GM12874 (cell line): Measurements from ENCODE around the gene JMJD6.

Experiments used
- CTCF ChIP-seq: IDR thresholded peaks from 2 replicates; pipeline ENCODE4 v1.5.1; 2011; ENCODE audit warnings: low read depth, mild to moderate bottlenecking, control low read depth, low read length, moderate library complexity; ENCODE audit not compliant: insufficient read depth

The JMJD6 gene

GRCh38 chr17:76726231-76726775 is at the start of gene JMJD6:
TSS of gene JMJD6 (minus strand) at chr17:76726606. CDS start at chr17:76726475, 131 bp downstream.
- TF ChIP-seq CTCF: no peak

- no peak for TF ChIP-seq CTCF
These were observed 48.7 kb upstream of the JMJD6 start for GRCh38 chr17:76775021-76775600.

- TF ChIP-seq CTCF: no peak
These were observed 46.6 kb upstream of the JMJD6 start for GRCh38 chr17:76772842-76773525.

GRCh38 chr17:76758570-76758969 is 32.2 kb upstream of the JMJD6 start:
- no peak for TF ChIP-seq CTCF

GRCh38 chr17:76757256-76757655 is 30.9 kb upstream of the JMJD6 start:
- no peak for TF ChIP-seq CTCF

- TF ChIP-seq CTCF: no peak
These were observed 28.9 kb upstream of the JMJD6 start for GRCh38 chr17:76755285-76755684.

GRCh38 chr17:76753061-76753961 is 26.9 kb upstream of the JMJD6 start:
- no peak for TF ChIP-seq CTCF
